Measurements from ENCODE around the gene CCT6A.
"Not testable (repeated sequence)": the region's sequence is repeated elsewhere in the genome, so short reads cannot be mapped to it uniquely, and the experiment has no call there.

CCT6A gene

DNA sequence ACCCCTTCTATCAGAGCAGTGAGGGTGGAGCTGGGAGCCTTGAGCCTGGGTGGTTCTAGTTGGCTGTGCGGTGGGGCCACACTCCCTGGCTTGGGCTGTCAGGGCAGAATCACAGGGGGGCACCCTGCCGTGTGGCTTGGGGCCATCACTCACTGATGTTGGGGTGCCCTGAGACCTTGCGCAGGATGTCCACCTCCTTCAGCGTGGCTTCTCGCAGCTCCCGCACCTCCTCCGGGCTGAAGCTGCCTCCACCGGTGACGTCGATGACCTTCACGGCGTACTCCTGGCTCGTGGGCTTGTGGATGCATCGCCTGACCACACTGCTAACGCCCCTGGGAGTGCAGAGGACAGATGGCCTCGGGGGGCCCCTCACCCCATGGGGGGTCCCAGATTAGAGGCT, 35.9 kb downstream of the CCT6A start:
- no peak overlapping the region for H3K4me3 ChIP-seq (ENCODE audit: control insufficient read depth, low read depth, low read length)
- TF ChIP-seq, protein P1, sequence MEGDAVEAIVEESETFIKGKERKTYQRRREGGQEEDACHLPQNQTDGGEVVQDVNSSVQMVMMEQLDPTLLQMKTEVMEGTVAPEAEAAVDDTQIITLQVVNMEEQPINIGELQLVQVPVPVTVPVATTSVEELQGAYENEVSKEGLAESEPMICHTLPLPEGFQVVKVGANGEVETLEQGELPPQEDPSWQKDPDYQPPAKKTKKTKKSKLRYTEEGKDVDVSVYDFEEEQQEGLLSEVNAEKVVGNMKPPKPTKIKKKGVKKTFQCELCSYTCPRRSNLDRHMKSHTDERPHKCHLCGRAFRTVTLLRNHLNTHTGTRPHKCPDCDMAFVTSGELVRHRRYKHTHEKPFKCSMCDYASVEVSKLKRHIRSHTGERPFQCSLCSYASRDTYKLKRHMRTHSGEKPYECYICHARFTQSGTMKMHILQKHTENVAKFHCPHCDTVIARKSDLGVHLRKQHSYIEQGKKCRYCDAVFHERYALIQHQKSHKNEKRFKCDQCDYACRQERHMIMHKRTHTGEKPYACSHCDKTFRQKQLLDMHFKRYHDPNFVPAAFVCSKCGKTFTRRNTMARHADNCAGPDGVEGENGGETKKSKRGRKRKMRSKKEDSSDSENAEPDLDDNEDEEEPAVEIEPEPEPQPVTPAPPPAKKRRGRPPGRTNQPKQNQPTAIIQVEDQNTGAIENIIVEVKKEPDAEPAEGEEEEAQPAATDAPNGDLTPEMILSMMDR (conservative IDR thresholded peaks at IDR 0.05; ENCODE audit: control insufficient read depth, insufficient read depth, low read depth, low read length), result no peak
- DNase-seq (ENCODE audit: low read depth), result no peak

DNA sequence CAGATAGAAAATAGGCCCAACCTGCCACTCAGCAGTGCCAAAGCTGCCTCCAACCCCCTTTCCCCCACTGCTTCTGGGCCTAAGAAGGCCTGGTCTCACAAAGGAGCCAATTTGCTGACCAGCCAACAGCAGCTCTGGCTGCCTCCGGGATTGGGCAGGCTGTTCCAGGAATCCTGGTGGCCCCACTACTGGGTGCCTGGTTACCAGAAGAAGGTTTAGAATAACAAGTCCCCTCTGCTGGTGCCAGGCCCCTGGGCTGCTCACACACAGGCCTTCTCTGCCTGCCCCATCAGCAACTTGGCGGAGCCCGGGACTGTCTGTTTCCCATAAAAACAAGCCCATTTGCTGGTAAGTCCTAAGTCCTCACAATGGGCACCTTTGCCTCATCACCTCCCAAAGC, 40.0 kb downstream of the CCT6A start:
- H3K4me3 ChIP-seq (ENCODE audit: control insufficient read depth, low read depth, low read length), result no peak overlapping the region
- TF ChIP-seq, protein P1 (conservative IDR thresholded peaks at IDR 0.05; ENCODE audit: control insufficient read depth, insufficient read depth, low read depth, low read length), result no peak
- no peak for DNase-seq (ENCODE audit: low read depth)

DNA sequence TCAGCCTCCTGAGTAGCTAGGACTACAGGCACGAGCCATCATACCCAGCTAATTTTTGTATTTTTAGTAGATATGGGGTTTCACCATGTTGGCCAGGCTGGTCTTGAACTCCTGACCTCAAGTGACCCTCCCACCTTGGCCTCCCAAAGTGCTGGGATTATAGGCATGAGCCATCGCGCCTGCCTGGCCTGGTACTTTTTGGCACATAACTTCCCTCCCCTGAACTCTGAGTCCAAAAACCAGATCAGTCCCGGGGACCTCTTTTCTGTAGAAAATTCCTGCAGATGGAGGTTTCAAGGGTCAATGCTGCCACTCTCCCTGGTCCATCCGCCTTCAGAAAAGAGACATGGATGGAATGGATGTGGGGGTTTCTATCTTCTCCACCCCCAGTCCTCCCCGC, 40.8 kb downstream of the CCT6A start:
- not testable (repeated sequence) for DNase-seq (ENCODE audit: low read depth); H3K4me3 ChIP-seq (ENCODE audit: control insufficient read depth, low read depth, low read length)

DNA sequence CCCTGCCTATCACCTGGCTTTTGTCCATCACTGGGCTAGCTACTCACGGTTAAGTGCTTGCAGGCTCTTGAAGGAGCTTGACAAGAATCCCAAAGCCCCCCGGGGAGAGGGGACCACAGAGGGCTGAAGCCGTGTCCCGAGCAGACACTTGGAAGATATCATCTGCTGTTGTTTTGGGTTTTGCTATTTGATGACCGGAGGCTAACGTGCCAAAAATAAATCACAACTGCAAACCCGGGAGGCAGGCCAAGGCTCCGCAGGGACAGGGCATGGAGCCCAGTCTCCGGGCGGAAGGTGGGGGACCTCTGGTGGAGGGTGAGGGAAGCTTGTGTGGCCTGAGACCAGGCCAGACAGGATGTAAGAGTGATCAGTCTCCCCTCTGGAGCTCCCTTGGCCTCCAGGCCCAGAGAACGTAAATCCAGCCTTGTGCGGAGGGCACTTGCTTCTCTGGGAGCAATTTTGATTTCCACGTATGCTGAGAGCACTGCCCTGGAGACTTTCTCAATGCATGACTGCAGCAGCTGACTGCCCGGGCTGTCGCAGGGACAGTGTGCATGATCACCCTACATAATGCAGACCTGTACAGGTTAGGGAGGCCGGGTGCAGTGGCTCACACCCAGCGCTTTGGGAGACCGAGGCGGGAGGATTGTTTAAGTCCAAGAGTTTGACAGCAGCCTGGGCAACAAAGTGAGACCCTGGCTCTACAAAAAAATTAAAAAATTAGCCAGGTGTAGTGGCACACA, 41.4 kb downstream of the CCT6A start, which contains the start of gene PHKG1:
Gene PHKG1 (minus strand): TSS at position 164 of the 743 bp plus-strand sequence. CDS start 4,011 bp downstream, outside the sequence.
- H3K4me3 ChIP-seq (ENCODE audit: control insufficient read depth, low read depth, low read length), result no peak within 1 kb of the TSS
- TF ChIP-seq, protein P1 (conservative IDR thresholded peaks at IDR 0.05; ENCODE audit: control insufficient read depth, insufficient read depth, low read depth, low read length), result peak; percentile 58
- DNase-seq (ENCODE audit: low read depth), result peak; percentile 91

DNA sequence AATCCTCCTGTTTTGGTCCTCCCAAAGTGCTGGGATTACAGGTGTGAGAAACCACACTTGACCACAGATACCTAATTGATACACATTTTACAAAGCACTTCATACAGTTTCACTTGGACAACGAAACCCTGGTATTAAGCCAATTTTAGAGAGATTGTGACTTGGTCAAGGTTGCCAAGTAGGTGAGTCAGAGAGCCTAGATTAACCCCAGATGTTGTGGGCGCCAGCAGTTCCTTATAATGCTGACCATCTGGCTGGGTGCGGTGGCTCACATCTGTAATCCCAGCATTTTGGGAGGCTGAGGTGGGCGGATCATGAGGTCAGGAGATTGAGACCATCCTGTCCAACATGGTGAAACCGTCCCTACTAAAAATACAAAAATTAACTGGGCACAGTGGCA, 46.1 kb downstream of the CCT6A start:
- DNase-seq (ENCODE audit: low read depth), result peak; percentile 99
- TF ChIP-seq, protein P1 (conservative IDR thresholded peaks at IDR 0.05; ENCODE audit: control insufficient read depth, insufficient read depth, low read depth, low read length), result no peak
- H3K4me3 ChIP-seq (ENCODE audit: control insufficient read depth, low read depth, low read length), result no peak overlapping the region

DNA sequence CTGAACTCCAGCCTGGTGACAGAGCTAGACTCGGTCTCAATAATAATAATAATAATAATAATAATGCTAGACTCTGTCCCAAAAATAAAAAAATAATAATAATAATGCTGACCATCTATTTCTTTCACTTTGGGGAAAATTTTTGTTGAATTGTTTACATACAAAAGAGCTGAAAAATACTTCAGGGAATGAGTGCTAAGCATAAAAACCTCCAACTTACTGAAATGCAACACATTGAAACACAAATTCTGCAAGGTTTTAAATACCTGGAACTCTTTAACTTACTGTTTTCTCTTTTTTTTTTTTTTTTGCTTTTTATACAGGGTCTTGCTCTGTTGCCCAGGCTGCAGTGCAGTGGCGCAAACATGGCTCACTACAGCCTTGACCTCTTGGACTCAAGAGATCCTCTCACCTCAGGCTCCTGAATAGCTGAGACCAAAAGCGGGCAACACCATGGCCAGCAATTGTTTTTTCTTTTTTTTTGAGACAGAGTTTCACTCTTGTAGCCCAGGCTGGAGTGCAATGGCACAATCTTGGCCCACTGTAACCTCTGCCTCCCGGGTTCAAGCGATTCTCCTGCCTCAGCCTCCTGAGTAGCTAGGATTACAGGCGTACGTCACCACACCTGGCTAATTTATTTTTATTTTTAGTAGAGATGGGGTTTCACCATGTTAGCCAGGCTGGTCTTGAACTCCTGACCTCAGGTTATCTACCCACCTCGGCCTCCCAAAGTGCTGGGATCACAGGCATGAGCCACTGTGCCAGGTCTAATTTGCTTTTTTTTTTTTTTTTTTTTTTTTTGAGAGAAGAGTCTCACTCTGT, 46.8 kb downstream of the CCT6A start:
- not testable (repeated sequence) for H3K4me3 ChIP-seq (ENCODE audit: control insufficient read depth, low read depth, low read length); DNase-seq (ENCODE audit: low read depth)

DNA sequence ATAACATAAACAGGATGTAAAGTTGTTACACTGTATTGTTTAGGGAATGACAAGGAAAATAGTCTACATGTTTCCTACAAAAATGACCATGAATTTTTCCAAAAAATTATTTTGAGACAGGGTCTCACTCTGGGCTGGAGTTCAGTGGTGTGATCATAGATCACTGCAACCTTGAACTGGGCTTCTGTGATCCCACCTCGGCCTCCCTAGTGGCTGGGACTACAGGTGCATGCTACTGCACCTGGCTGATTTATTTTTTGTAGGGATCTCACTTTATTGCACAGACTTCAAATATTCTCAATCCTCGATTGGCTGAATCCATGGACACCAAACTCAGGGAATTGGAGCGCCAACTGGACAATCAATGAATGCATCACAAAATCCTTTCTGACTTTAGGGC, 48.1 kb downstream of the CCT6A start:
- TF ChIP-seq, protein P1 (conservative IDR thresholded peaks at IDR 0.05; ENCODE audit: control insufficient read depth, insufficient read depth, low read depth, low read length), result no peak

DNA sequence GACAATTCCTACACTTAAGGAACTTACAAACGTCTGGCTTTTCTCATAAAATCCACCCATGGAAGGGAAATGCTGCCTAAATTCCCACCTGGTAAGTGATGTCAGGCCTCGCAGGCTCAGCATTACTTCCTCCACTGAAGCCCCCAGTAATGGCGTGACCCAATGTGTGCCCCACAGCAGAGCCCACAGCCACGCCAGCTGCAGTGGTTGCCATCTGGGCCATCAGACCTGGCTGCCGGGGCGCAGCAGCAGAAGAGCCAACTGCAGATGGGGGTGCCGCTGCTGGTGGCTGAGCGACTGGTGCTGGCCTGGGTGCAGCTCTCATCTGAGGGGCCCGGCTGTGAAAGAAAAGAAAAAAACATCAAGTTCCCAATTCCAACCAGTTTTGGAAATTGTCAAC, 52.6 kb downstream of the CCT6A start:
- not testable (repeated sequence) for H3K4me3 ChIP-seq (ENCODE audit: control insufficient read depth, low read depth, low read length); DNase-seq (ENCODE audit: low read depth)

More for the DNA sequence above, 48.1 kb downstream of the CCT6A start:
- no peak for DNase-seq (ENCODE audit: low read depth)
- H3K4me3 ChIP-seq (ENCODE audit: control insufficient read depth, low read depth, low read length), result no peak overlapping the region

Data from fibroblast of mammary gland (primary cell).